Effector CD4-positive, alpha-beta T cell (primary cell): Measurements from ENCODE around the gene SHB.

Experiments used
- DNase-seq: peaks from one replicate; pipeline ENCODE4 v3.0.0-alpha.2; 2020

Gene SHB

DNA sequence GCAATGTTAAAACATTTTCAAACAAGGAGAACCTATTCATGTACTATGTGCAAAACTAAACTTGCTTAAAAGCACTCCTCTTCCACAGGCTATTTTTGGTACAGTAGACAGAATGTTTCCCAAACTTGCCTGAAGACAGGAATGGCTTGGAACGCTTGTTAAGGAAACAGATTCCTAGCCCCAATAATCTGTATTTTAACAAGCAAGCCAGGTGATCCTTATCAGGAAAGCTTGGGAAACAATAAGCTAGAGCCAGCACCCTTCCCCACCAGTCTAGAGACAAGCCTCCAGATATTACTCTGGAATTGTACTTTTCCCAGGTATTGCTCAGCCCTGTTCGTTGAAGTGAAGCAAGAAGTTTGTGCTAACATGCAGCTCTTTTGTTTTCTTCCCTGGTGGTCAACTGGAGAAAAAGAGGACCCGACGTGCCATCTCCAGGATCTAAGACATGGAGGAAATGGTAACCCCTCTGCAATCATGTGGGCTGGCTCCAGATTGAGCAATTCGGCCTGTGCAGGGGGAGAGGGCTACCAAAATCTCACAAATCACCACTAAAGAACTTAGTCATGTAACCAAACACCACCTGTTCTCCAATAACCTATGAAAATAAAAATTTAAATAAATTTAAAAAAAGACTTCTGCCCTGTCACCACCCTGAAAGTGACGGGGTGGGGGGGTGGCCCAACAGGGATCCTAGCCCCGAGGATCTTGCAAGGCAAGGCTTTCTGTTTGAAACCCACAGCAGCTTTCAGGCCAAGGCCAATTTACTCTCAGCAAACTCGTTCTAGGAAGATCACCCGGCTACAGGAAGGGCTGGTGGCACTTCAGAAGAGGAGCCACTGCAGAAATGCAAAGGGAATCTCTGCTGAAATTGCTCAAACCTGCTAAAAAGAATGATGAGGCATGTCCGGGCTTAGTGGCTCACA is 48.6 kb downstream of the SHB start:
- no peak for DNase-seq

DNA sequence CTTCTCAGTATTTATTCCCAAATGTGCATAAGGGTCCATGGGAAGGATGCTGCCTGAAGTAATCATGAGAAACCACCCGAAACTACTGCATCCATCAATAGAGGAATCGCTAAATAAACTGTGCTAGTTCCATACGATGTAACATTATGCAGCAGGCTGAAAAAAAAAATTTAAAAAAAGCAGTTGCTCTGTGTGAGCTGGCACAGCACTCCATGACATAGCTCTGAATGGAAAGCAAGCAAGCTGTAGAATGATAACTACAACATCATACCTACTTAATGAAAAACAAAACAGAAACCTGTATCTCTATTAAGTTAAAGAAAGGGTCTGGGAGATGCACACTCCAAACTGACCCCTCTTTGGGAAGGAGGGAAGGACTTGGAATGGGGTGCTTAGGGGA is 49.3 kb downstream of the SHB start:
- no peak for DNase-seq

DNA sequence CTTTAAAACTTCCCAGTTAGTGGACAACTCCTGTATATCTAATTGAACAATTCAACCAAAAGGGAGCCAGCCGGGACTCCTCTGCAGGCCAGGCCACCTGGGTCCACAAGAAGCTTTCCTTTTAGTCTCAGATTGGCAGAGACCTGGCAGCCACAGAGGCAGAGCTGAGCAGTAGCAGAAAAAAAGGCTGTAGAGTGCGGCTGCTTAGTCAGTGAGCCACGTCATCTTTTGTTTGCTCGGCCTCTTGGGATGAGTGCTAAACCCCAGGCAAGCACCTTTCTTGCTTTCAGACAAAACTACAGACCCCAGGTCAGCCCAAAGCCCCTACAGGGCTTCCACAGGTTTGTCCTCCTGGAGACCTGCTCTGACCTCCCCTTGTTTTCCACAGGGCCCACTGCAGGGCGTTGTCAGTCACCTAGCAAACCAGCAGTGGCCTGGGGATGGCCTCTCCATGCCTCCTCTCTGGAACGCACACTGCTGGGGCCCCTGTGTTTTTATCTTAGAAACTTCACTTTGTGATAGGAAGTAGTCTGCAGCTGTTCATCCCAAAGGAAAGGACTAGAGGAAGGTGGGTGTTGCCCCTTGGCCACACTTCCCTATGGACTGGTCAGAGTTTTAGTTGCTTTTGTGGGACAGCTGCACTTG is 49.9 kb downstream of the SHB start:
- DNase-seq, result no peak

DNA sequence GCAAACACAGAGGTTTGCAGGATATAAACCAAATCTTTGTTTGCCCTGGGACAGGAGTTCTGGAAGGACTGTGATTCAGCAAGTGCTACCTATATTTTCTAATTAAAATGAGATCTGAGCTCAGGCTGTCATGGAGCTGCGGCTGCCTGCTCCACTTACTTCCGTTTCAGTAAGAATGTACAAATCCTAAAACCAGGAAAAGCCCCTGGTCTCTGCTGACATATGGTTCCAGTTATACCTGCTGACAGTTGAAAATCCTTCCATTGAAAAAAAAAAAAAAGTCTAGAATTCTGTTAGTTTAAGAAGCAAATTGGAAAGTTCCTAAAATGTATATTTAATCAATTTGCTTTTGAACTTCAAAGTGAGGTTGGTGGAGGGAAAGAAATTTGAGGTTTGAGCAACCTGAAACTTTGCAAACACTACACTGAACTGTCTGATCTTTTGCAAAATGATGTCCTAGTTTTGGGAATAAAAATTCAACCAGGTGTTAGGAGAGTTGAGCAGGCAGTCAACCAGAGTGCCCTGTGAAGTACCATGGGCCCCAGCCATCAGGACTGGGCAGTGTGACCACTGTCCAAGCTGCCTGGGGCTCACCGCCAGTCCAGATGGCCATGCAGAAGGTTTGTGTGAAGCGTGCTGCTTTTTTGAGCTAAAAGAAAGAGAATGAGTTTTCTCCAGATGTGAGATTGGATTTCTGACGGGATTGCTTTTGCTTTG is 50.6 kb downstream of the SHB start:
- DNase-seq, result no peak

DNA sequence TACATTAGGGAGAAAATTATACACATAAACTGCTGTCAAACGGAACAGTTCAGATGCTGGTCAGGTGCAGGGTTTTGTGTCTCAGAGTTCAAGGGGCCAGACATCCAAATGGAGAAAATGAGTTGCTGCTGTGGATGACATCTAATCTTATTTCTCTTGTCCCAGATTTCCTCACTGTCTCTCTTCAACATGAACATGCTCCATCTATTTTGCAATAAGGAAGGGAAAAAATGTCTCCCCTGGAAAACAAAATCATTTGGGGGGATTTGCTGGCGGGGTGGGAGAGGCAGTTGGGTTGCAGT is 51.2 kb downstream of the SHB start:
- no peak for DNase-seq

DNA sequence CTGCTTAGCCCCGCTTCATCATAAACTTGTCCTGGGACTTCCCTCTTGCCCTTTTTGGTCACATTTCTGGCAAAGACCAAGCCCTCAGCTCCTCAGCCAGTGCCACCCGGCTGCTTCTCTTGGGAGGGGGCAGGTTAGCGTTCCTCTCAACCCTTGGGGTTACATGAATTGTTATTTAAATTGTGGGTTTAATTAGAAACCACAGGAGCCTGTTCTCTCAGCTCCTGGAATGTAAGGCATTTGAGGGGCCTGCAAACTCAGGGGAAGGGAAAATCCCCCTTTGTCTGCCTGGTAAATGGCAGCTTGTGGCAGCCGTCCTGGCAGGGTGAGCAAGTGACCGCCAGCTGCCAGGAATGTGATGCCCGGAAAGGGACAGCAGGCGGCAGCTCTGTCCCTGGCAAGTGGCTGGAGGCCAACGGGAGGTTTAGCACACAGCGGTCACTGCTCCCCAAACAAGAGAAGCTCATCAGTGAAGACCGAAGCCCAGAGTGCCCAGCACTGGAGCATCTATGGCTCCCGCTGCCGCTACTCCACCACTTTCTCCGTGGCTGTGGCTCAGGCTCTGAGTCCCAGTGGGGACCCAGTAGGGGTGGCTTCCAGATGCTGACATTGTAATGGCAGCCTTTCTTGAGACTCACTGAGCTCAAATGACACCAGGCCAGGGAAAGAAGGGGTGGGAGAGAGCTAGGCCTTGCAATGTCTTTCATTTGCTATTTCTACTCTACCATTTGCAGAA is 51.7 kb downstream of the SHB start:
- DNase-seq, result no peak

DNA sequence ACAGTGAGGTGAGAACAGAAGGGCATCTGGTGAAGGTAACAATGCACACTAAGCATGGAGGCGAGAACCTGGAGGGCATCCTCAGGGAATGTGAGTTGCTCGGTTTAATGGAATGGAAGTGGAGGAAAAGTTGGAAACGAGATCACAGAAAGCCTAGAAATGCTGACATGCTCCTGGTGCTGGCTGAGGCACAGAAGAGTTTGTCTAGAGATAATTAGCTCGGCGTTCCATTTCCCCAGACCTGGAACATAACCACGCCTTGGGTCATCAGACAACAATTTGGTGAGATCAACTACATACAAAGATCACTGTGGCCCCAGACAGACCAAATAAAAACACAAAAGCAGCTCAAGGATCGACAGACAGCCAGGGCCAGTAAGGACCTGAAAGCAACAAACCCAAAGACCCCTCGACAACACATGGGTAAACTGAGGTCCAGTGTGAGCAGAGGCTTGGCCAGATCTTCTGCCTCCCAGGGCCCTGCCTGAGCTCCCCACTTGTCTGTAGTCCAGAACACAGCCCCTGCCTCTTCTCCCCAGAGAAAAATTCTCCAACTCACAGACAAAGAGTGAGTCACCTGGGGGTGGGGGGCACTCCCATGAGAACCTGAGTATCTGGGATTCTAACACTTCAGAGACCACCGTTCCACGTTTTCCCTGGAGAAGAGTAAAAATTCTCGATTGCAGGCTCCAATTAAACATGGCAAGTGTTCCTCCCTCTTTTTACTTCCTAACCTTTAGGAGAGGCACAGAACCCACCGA is 52.5 kb downstream of the SHB start:
- no peak for DNase-seq

DNA sequence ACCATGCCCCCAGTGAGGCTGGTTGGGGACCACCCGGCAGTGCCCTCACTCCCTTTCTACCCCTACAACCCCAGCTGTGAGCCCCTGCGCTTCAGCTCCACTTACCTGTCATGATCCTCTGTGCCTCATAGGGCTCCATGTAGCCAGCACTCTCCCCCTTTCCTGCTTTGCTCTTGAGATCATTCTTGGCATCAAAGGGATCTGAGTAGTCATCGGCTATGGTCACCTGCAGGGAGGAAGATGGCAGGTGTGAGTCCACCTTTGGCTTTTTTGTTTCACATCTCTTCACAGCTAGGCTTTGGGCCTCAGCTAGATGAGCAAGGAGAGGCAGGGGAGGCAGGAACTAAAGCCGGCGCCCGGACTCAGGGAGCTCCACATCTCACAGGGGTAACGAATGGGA is 53.1 kb downstream of the SHB start:
- no peak for DNase-seq

DNA sequence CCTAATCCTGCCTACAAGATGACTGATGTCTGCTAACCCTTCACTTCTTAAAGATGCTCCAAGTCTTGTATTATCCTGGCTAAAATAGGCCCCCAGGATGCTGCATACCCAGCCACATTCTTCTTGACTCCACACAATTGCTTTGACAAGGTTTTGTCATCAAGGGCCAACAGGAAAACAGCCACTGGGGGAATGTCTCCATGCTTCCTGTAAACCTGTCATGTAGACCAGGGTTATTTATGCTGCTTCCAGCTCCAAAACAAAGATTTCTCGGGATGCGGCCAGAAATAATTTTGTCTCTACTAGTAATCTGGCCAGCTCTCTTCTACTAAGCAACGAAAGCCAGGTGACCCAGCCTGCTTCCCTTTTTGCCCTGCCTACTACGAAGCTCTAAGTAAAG is 53.8 kb downstream of the SHB start:
- DNase-seq, result no peak

DNA sequence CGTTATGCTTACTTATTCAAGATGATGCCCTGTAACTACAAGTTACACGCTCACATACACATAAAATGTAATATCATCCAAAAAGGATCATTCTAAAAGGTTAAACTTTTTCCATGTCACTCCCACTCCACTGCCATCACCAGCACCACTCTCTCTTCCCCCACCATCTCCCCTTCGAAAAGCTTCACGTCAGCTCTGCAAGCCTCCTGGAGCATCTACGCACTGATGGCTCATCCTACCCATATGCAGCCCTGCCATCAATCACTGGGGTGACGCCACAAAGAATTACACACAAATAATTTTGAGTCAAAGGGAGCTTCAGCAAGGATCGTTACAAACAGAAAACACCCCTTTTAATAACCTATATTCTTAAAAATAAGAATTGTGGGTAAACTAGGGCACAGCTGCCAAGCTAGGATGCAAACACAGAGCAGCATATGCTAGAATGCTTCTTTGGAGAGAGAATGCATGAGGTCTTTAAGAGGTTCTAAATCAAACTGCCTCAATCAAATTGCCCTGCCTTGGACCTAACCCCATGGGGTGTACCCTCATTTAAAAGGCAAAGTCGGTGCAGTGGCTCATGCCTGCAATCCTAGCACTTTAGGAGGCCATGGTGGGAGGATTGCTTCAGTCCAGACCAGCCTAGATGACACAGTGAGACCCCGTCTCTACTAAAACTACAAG is 56.1 kb downstream of the SHB start:
- DNase-seq, result no peak

DNA sequence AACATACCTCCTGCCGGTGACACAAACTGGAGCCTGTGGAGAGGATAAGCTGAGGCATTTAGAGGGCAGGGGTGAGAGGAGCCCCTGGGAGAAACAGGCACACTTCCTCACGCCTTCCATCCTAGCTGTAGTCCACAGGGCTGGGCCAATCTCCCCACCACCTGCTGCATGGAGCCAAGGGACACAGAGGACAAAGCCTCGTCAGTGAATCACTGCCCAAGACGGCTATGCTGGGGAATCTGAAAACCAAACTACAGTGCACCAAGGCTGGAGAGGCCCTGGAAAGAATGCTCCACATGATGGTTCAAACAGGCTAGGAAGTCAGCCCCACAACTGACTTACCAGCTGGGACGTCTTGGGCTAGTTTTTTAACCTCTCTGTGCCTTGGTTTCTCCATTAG is 57.0 kb downstream of the SHB start:
- no peak for DNase-seq

DNA sequence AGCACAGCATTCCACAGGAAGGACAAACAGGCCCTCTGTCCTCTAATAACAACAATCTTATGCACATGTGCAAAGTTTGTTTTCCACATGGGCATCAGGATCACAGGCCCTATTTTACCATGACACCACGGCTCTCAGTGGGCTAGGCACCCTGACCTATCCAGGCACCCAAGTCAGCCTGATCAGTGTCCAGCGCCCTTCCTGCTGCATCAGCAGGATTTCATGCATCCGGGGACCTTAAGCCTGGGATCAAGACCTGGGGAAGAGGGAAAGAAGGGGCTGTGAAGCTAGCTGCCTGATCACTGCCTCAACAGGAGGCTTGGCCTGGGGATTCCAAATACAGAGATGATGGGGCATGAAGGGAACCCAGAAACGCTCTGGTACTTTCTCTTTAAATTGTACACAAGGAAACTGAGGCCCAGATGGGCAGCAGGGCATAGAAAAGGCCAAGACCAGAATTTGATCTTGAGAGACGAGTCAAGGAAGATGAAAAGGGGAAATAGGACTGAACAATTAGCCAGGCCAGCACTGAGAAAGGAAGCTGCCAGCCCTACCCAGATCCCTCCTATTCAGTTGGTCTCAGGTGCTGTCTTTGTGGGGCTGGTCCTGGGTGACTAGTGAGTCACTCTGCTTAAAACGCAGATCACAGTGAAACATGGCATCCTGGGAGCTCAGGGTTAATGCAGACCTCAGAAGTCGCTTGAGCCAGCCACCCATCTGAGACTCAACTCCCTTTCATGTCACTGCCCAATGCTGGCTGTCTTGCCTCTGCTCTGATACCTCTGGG is 57.9 kb downstream of the SHB start:
- no peak for DNase-seq

DNA sequence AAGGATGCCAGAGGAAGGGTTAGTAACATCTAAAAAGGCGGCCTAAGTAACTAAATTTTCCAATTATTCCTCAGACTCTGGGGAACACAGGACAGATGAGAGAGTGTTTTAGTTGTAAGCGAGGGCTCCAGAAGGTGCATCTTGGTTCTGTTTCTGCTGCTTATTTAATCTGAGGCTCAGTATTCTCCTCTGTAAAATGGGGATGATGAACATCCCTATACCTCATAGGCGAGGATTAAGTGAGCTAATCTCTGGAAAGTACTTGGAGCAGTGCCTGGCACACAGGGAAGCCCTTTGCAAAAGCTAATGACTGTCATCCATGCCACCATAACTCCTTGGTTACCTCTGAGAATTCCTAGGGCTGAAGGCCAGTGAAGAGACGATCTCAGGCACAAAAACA is 59.0 kb downstream of the SHB start:
- DNase-seq, result no peak

DNA sequence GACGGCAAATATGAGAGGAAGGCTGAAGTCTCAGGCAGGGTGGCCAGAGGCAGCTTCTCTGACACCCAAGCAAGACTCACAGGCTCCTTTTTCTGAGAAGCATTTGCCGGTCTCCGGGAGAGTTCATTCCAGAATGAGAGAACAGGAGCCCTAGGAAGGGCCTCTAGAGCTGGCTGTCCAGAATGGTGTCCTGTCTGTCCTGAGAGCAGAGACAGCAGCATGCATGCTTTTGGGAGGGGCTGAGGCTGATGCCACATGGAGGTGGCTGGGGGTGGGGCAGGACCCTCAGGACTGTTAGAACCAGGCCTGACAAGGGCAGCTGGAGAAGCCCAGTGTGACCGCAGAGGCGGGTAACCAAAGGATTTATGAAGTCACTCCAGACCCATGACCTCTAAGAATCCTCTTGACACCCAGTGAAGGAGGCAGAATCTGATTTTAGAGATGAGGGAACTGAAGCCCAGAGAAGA is 60.0 kb downstream of the SHB start:
- no peak for DNase-seq

DNA sequence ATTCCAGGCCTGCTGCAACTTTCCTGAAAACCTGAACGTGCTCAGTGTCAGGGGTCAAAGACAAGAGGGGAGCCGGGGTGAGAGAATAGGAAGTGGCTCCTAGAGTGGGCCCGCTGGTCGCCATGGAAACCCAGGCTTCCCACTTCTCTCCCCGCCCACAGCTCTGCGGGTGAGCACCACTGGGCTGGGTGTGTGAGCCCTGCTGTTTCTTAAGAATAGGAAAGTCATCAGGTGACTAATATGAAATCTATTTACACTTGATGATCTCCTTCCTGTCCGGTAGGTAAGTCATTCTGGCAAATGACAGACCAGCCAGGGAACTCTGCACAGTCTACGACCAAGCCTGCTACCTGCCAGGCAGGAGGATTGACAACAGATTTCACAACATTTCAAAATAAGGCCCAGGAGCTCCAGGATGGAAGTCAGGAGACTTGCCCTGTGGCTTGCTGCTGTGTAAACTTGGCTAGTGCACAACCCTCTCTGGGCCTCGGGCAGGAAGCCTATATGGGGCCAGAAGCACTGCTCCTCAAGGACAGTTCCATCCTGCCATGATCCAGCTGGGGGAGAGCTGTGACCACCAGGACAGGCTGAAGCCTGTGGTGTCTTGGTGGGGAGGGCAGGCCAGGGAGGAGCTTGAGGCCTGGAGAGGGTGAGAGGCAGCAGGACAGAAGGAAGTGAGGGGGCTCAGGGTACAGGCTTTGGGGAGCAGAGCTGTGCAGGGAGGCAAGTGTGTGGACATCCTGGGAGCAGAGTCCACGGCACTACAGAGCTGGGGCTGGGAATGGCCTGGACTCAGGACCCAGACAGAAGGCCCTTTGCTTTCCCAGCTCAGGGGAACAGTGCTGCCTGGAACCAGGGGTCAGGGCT is 60.6 kb downstream of the SHB start:
- DNase-seq, result no peak

DNA sequence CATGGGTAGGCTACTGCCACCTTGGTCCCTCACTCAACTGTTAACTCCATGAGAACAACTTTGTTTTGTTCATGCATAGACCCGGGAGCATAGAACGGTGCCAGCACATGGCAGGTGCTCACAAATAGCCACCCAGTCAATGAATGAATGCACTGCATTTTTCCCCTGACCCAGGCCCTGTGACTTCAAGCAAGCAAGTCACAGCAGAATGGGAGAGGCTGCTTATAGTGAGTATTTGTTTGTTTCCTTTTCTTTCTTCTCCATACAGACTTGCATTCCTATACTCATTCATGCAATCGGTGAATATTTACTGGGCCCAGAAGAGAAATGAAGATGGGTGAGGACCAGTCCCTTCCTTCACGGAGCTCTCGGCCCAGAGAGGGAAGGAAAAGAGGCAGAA is 62.0 kb downstream of the SHB start:
- no peak for DNase-seq

DNA sequence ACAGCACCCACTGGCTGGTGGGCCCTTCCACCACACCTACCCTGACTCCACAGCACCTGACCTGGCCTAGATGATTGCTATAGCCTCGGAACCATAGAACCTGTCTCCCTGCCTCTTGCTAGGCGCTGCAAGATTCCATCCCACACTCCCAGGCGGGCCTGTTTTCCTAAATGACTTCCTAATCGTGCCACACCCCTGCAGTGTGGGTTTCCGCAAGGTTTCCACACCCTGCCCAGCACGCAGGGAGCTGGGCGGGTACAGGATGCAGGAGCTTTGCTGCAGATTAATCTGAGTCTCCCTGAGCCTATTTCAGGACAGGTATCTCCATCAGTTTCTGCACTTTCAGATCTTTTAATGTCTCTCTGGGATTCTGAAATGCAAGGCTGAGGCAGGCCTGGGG is 62.9 kb downstream of the SHB start:
- DNase-seq, result no peak

DNA sequence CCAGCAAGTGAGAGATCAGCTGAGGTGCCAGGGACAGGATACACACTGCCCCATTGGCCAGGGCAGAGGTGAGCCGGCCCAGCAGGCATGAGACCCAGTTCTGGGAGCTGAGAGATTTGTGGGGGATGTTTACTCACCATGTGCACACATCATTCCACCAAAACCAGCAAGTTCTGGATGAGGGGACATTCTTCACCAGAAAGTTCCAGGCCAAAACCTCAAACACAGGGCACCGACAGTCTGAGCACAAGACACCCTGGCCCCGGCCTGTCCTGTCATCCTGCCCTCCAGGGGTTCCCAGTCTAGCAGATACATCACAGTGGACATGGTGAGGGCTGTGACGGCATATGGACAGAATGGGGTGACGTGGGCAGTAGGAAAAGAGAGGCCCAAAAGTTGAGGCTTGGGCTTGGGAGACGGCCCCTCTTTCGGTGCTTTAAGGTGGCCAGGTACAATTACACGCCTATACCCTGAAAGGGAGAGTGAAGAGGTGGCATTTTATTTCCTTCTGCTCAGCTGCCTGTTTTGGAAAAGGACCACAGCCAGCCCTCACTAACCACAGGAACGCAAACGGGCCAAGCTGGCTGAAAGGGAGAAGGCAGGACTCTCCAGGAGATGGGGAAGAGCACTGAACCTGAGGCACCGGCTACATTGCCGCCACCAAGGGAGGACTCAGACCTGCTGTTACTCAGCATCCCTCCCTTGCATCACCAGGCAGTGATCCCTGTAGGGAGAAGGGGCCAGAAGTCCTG is 64.0 kb downstream of the SHB start:
- no peak for DNase-seq
